ENCODE results near the gene RNF144A.
"Not testable (repeated sequence)": the region's sequence is repeated elsewhere in the genome, so short reads cannot be mapped to it uniquely, and the experiment has no call there.

RNF144A gene

GRCh38 chr2:6917071-6917760, at the start of gene RNF144A:
RNF144A (plus strand) TSS chr2:6917412; CDS start chr2:6996927, 79,515 bp downstream.
- DNase-seq (ENCODE audit: low read depth) = no peak

GRCh38 chr2:6872394-6872793, 44.8 kb upstream of the RNF144A start:
- no peak for DNase-seq (ENCODE audit: low read depth)

- DNase-seq (ENCODE audit: low read depth) = no peak
Measured at GRCh38 chr2:6874032-6874431, 43.2 kb upstream of the RNF144A start.

GRCh38 chr2:6876309-6876708, 40.9 kb upstream of the RNF144A start:
- DNase-seq (ENCODE audit: low read depth) = no peak

GRCh38 chr2:6877402-6878304, 39.6 kb upstream of the RNF144A start, which contains the start of gene RSAD2:
RSAD2 (plus strand) TSS chr2:6877777; CDS start chr2:6877801, 24 bp downstream.
- no peak for DNase-seq (ENCODE audit: low read depth)

GRCh38 chr2:6878549-6878948, 38.7 kb upstream of the RNF144A start:
- DNase-seq (ENCODE audit: low read depth) = no peak

- no peak for DNase-seq (ENCODE audit: low read depth)
Measured at GRCh38 chr2:6879011-6879410, 38.2 kb upstream of the RNF144A start.

- DNase-seq (ENCODE audit: low read depth) = no peak
Measured at GRCh38 chr2:6880200-6880733, 36.9 kb upstream of the RNF144A start.

GRCh38 chr2:6881046-6881445, 36.2 kb upstream of the RNF144A start:
- no peak for DNase-seq (ENCODE audit: low read depth)

GRCh38 chr2:6881516-6881915, 35.7 kb upstream of the RNF144A start:
- DNase-seq (ENCODE audit: low read depth) = no peak

GRCh38 chr2:6883448-6884122, 33.6 kb upstream of the RNF144A start:
- DNase-seq (ENCODE audit: low read depth) = no peak

GRCh38 chr2:6885551-6885950, 31.7 kb upstream of the RNF144A start:
- DNase-seq (ENCODE audit: low read depth) = no peak

- no peak for DNase-seq (ENCODE audit: low read depth)
Measured at GRCh38 chr2:6885968-6886367, 31.2 kb upstream of the RNF144A start.

- DNase-seq (ENCODE audit: low read depth) = no peak
Measured at GRCh38 chr2:6887751-6888192, 29.4 kb upstream of the RNF144A start.

GRCh38 chr2:6888724-6889123, 28.5 kb upstream of the RNF144A start:
- DNase-seq (ENCODE audit: low read depth) = no peak

- no peak for DNase-seq (ENCODE audit: low read depth)
Measured at GRCh38 chr2:6893876-6894482, 23.2 kb upstream of the RNF144A start.

GRCh38 chr2:6896930-6897759, 20.1 kb upstream of the RNF144A start:
- DNase-seq (ENCODE audit: low read depth) = no peak

- not testable (repeated sequence) for DNase-seq (ENCODE audit: low read depth)
Measured at GRCh38 chr2:6902581-6902980, 14.6 kb upstream of the RNF144A start.

- DNase-seq (ENCODE audit: low read depth) = no peak
Measured at GRCh38 chr2:6905668-6906067, 11.5 kb upstream of the RNF144A start.

GRCh38 chr2:6906165-6906741, 11.0 kb upstream of the RNF144A start:
- no peak for DNase-seq (ENCODE audit: low read depth)

GRCh38 chr2:6908291-6908690, 8.9 kb upstream of the RNF144A start:
- no peak for DNase-seq (ENCODE audit: low read depth)
